PC-3 (cell line): ENCODE measurements around the gene ARHGAP22. TPM values are rescaled to one million over a fixed set of nuclear protein-coding genes. Genes with fewer than 3 reads are reported as not detected.

Experiments
- ATAC-seq: fragments of 200-7000 bp; cut with Tn5 transposase; 2 replicates; pipeline ENCODE4 v1.9.1; 2020; ENCODE audit warnings: mild to moderate bottlenecking, moderate library complexity
- BruUV-seq: library from RNA; stranded (reverse); fragments of 400-500 nt; replicated peaks from 2 replicates; lab custom pipeline; 2021; lab: Mats Ljungman, UMichigan
- CTCF ChIA-PET: fragments of 300-600 bp; sonication (Branson Sonifier 250); formaldehyde crosslinking; loops from one replicate; lab custom pipeline; 2022; ENCODE audit warnings: antibody characterized with exemption; lab: Charles Lee
- POLR2A ChIA-PET: fragments of 300-600 bp; sonication (Branson Sonifier 250); formaldehyde crosslinking; loops from one replicate; lab custom pipeline; 2022; ENCODE audit warnings: antibody characterized with exemption; ENCODE audit not compliant: unreplicated experiment; lab: Charles Lee
- DNase-seq: peaks from one replicate; pipeline ENCODE4 v3.0.0-alpha.2; 2015
- H2AFZ ChIP-seq: fragments of 300-600 bp; sonication (generic); 2 replicates; pipeline ENCODE4 v1.6.0; 2016; ENCODE audit warnings: antibody characterized with exemption, low read length
- H3F3A ChIP-seq: fragments of 300-600 bp; sonication (generic); one replicate; pipeline ENCODE4 v1.6.0; 2017; ENCODE audit warnings: antibody characterized with exemption, low read length, control low read depth, mild to moderate bottlenecking; ENCODE audit not compliant: unreplicated experiment
- H3K27ac ChIP-seq: fragments of 300-600 bp; sonication (generic); 2 replicates; pipeline ENCODE4 v1.5.1; 2016; ENCODE audit warnings: mild to moderate bottlenecking, low read length
- H3K27me3 ChIP-seq: fragments of 300-600 bp; sonication (generic); 2 replicates; pipeline ENCODE4 v1.6.1; 2016; ENCODE audit warnings: low read length, mixed read lengths
- H3K36me3 ChIP-seq: fragments of 300-600 bp; sonication (generic); 2 replicates; pipeline ENCODE4 v1.6.1; 2016; ENCODE audit warnings: low read depth, mixed run types, low read length, mixed read lengths
- H3K4me1 ChIP-seq: fragments of 300-600 bp; sonication (generic); 2 replicates; pipeline ENCODE4 v1.5.1; 2016; ENCODE audit warnings: low read length; ENCODE audit not compliant: insufficient read depth
- H3K4me2 ChIP-seq: fragments of 300-600 bp; sonication (generic); 2 replicates; pipeline ENCODE4 v1.6.0; 2016; ENCODE audit warnings: low read length
- H3K4me3 ChIP-seq: fragments of 300-600 bp; sonication (generic); 2 replicates; pipeline ENCODE4 v1.5.1; 2016; ENCODE audit warnings: mild to moderate bottlenecking, low read length, mixed read lengths
- H3K79me2 ChIP-seq: fragments of 300-600 bp; sonication (generic); 2 replicates; pipeline ENCODE4 v1.6.1; 2017; ENCODE audit warnings: low read length, mixed read lengths
- H3K9ac ChIP-seq: fragments of 300-600 bp; sonication (generic); 2 replicates; pipeline ENCODE4 v1.6.0; 2016; ENCODE audit warnings: mild to moderate bottlenecking, low read length
- H3K9me2 ChIP-seq: fragments of 300-600 bp; sonication (generic); replicated peaks from 2 replicates; pipeline ENCODE4 v1.6.1; 2016; ENCODE audit warnings: mixed run types, low read length, mixed read lengths
- H3K9me3 ChIP-seq: fragments of 300-600 bp; sonication (generic); 2 replicates; pipeline ENCODE4 v1.6.1; 2016; ENCODE audit warnings: low read length, mixed read lengths
- H4K20me1 ChIP-seq: fragments of 300-600 bp; sonication (generic); 2 replicates; pipeline ENCODE4 v1.6.1; 2016; ENCODE audit warnings: low read length, mixed read lengths
- CTCF ChIP-seq: fragments of 300-600 bp; sonication (generic); conservative IDR thresholded peaks from 2 replicates; pipeline ENCODE4 v1.5.1; 2017; ENCODE audit warnings: antibody characterized with exemption, low read depth, mild to moderate bottlenecking, low read length
- EZH2 ChIP-seq: fragments of 300-600 bp; sonication (generic); IDR thresholded peaks from one replicate; pipeline ENCODE4 v1.6.1; 2017; ENCODE audit warnings: antibody characterized with exemption, mild to moderate bottlenecking, low read length; ENCODE audit not compliant: unreplicated experiment
- EZH2phosphoT487 ChIP-seq: fragments of 300-600 bp; sonication (generic); IDR thresholded peaks from 2 replicates; pipeline ENCODE4 v1.6.1; 2018; ENCODE audit warnings: mild to moderate bottlenecking, antibody characterized with exemption, low read length, borderline replicate concordance
- intact Hi-C: fragments of 100-400 bp; cut with micrococcal nuclease; formaldehyde crosslinking; loops from 2 replicates; pipeline ENCODE4 v1.9.0; 2023
- total RNA-seq: library from RNA; depleted of rRNA; stranded (reverse); fragments of >200 nt; gene quantifications from 2 replicates; pipeline ENCODE4 v1.2.3, GENCODE V29; 2014

ARHGAP22 gene
- total RNA-seq, 1 experiment from 2014 or later, result 12.2 TPM

GRCh38 chr10:48518986-48519385, 85.9 kb downstream of the ARHGAP22 start:
- POLR2A ChIA-PET, result no interaction called here

GRCh38 chr10:48517911-48518811, 86.7 kb downstream of the ARHGAP22 start:
- DNase-seq, result no peak
- H3K4me2 ChIP-seq, result no peak overlapping the region
- no peaks in the 10 kb centered on the region; the same call in 1 of the 2 replicates for H3K36me3 ChIP-seq
- ATAC-seq, result peak; percentile 34
- no TSS peak for BruUV-seq
- H3K27me3 ChIP-seq, result no peaks in the 10 kb centered on the region
- H4K20me1 ChIP-seq, result no peaks in the 10 kb centered on the region
- intact Hi-C loops, result no loop called here
- H3K79me2 ChIP-seq, result no peaks in the 10 kb centered on the region
- no peak overlapping the region for H3K9ac ChIP-seq
- peaks cover 4% of the 10 kb centered on the region; the same call in 1 of the 2 replicates for H3K4me1 ChIP-seq
- no peak for TF ChIP-seq EZH2phosphoT487
- no peaks in the 10 kb centered on the region for H3F3A ChIP-seq
- POLR2A ChIA-PET, result interaction anchor here (0.6 kb wide), 1 partner anchor 13 kb away, joined by 3 read pairs; no protein-coding TSS in a partner anchor
- H3K9me3 ChIP-seq, result peaks cover 19% of the 10 kb centered on the region
- H3K9me2 ChIP-seq, result no peaks in the 10 kb centered on the region
- no peak overlapping the region for H3K4me3 ChIP-seq
- no peak overlapping the region for H2AFZ ChIP-seq
- CTCF ChIA-PET, result no interaction called here
- no peak overlapping the region for H3K27ac ChIP-seq

More at GRCh38 chr10:48518986-48519385, 85.9 kb downstream of the ARHGAP22 start:
- H3F3A ChIP-seq, result no peaks in the 10 kb centered on the region
- no peaks in the 10 kb centered on the region for H3K9me2 ChIP-seq
- H3K4me2 ChIP-seq, result no peak overlapping the region
- no TSS peak for BruUV-seq
- H3K4me1 ChIP-seq, result peaks cover 4% of the 10 kb centered on the region; the same call in 1 of the 2 replicates
- no peak for TF ChIP-seq CTCF
- TF ChIP-seq EZH2phosphoT487, result no peak
- no peak for TF ChIP-seq EZH2
- ATAC-seq, result no peak
- no peak overlapping the region for H3K9ac ChIP-seq
- peaks cover 18% of the 10 kb centered on the region for H3K9me3 ChIP-seq
- intact Hi-C loops, result no loop called here
- H3K36me3 ChIP-seq, result no peaks in the 10 kb centered on the region; the same call in 1 of the 2 replicates
- no peak overlapping the region for H3K4me3 ChIP-seq
- H2AFZ ChIP-seq, result no peak overlapping the region
- no peaks in the 10 kb centered on the region for H3K79me2 ChIP-seq
- no peak for DNase-seq
- no peak overlapping the region for H3K27ac ChIP-seq
- no peaks in the 10 kb centered on the region for H4K20me1 ChIP-seq
- H3K27me3 ChIP-seq, result no peaks in the 10 kb centered on the region
- CTCF ChIA-PET, result no interaction called here

GRCh38 chr10:48517482-48517881, 87.4 kb downstream of the ARHGAP22 start:
- no peak overlapping the region for H3K27ac ChIP-seq
- H3K36me3 ChIP-seq, result no peaks in the 10 kb centered on the region; the same call in 1 of the 2 replicates
- no TSS peak for BruUV-seq
- no peaks in the 10 kb centered on the region for H3K9me2 ChIP-seq
- no peak for TF ChIP-seq EZH2
- TF ChIP-seq CTCF, result no peak
- TF ChIP-seq EZH2phosphoT487, result no peak
- no peaks in the 10 kb centered on the region for H4K20me1 ChIP-seq
- peaks cover 19% of the 10 kb centered on the region for H3K9me3 ChIP-seq
- ATAC-seq (no peak), DNase-seq (no peak)
- H3K9ac ChIP-seq, result no peak overlapping the region
- H2AFZ ChIP-seq, result no peak overlapping the region
- intact Hi-C loops, result no loop called here
- H3K4me3 ChIP-seq, result no peak overlapping the region
- no peaks in the 10 kb centered on the region for H3K4me1 ChIP-seq
- H3F3A ChIP-seq, result no peaks in the 10 kb centered on the region
- ChIA-PET POLR2A (interaction anchor here (0.6 kb wide), 1 partner anchor 14 kb away, joined by 3 read pairs; no protein-coding TSS in a partner anchor), CTCF (no interaction called here)
- H3K4me2 ChIP-seq, result no peak overlapping the region
- H3K79me2 ChIP-seq, result no peaks in the 10 kb centered on the region
- H3K27me3 ChIP-seq, result no peaks in the 10 kb centered on the region
